ENCODE measurements around the gene TIAL1.
"Not testable (repeated sequence)": the region's sequence is repeated elsewhere in the genome, so short reads cannot be mapped to it uniquely, and the experiment has no call there.

TIAL1 gene

GRCh38 chr10:119596537-119597404 is at the start of gene TIAL1:
TIAL1 (minus strand) TSS chr10:119596964; CDS start chr10:119596465, 499 bp downstream.
- peak; percentile 96 for DNase-seq

GRCh38 chr10:119644994-119645393 is 48.2 kb upstream of the TIAL1 start:
- DNase-seq = no peak

GRCh38 chr10:119644205-119644814 is 47.5 kb upstream of the TIAL1 start:
- no peak for DNase-seq

GRCh38 chr10:119643306-119644204 is 46.8 kb upstream of the TIAL1 start:
- DNase-seq = no peak

- DNase-seq = no peak
These were observed 45.9 kb upstream of the TIAL1 start for GRCh38 chr10:119642556-119643111.

- DNase-seq = no peak
These were observed 44.2 kb upstream of the TIAL1 start for GRCh38 chr10:119640875-119641526.

GRCh38 chr10:119640384-119640783 is 43.6 kb upstream of the TIAL1 start:
- DNase-seq = no peak

- no peak for DNase-seq
These were observed 42.2 kb upstream of the TIAL1 start for GRCh38 chr10:119638982-119639381.

GRCh38 chr10:119637631-119638030 is 40.9 kb upstream of the TIAL1 start:
- no peak for DNase-seq

- DNase-seq = no peak
These were observed 37.4 kb upstream of the TIAL1 start for GRCh38 chr10:119634219-119634544.

GRCh38 chr10:119633538-119634218 is 36.9 kb upstream of the TIAL1 start:
- no peak for DNase-seq

GRCh38 chr10:119630300-119630699 is 33.5 kb upstream of the TIAL1 start:
- DNase-seq = no peak

- DNase-seq = no peak
These were observed 29.0 kb upstream of the TIAL1 start for GRCh38 chr10:119625570-119626280.

- no peak for DNase-seq
These were observed 24.3 kb upstream of the TIAL1 start for GRCh38 chr10:119621078-119621384.

- DNase-seq = no peak
These were observed 23.7 kb upstream of the TIAL1 start for GRCh38 chr10:119620241-119621077.

GRCh38 chr10:119619811-119620210 is 23.0 kb upstream of the TIAL1 start:
- not testable (repeated sequence) for DNase-seq

GRCh38 chr10:119619215-119619614 is 22.5 kb upstream of the TIAL1 start:
- no peak for DNase-seq

GRCh38 chr10:119616882-119617570 is 20.3 kb upstream of the TIAL1 start:
- no peak for DNase-seq

- DNase-seq = no peak
These were observed 17.9 kb upstream of the TIAL1 start for GRCh38 chr10:119614686-119615085.

- DNase-seq = no peak
These were observed 17.0 kb upstream of the TIAL1 start for GRCh38 chr10:119613741-119614140.

All from KG1 (cell line).